Transverse colon (tissue), 4 donors: ENCODE measurements around the gene RNASE3.

ENCODE experiments used
- EP300 ChIP-seq: sonication (generic); formaldehyde crosslinking; IDR thresholded peaks from one replicate; pipeline ENCODE4 v1.6.1; 2017; ENCODE audit warnings: antibody characterized with exemption, low read depth
- POLR2A ChIP-seq: fragments of 450-650 bp; IDR thresholded peaks from one replicate; pipeline ENCODE4 v1.6.1; 2016; ENCODE audit warnings: antibody characterized with exemption, mild to moderate bottlenecking, moderate library complexity
- POLR2AphosphoS5 ChIP-seq, 3 donors: sonication (generic); formaldehyde crosslinking; IDR thresholded peaks; one replicate each; pipeline ENCODE4 v1.6.1; 2016; ENCODE audit warnings: antibody characterized with exemption in 3 of 3
- TF ChIP-seq, protein P1 (sequence below), 5 experiments: fragments of 200-600 bp in 3 of 5; fragments of 450-650 bp in 2 of 5; sonication (generic) in 3 of 5; IDR thresholded peaks; 1 replicate in 2 of 5; 2 replicates in 3 of 5; pipeline ENCODE4 v1.5.1; 2016 to 2017; ENCODE audit warnings: antibody characterized with exemption in 5 of 5, inconsistent platforms in 3 of 5, mild to moderate bottlenecking in 2 of 5, moderate library complexity in 1 of 5

DNA sequence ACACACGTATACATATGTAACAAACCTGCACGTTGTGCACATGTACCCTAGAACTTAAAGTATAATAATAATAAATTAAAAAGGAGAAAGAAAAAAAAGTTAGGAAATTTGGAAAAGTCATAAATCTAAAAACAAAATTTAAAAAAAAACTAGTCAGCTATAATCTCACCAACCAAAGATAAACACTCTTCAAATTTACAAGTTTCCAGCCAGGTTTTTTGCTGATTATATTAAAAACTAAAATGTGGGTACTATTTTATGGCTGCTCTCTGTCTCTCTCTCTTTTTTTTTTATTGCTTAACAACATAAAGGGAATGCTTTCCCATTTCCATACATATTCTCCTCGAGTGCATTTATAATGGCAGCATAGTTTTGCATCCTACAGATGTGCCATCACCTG, 25.0 kb upstream of the RNASE3 start:
- TF ChIP-seq, protein P1, sequence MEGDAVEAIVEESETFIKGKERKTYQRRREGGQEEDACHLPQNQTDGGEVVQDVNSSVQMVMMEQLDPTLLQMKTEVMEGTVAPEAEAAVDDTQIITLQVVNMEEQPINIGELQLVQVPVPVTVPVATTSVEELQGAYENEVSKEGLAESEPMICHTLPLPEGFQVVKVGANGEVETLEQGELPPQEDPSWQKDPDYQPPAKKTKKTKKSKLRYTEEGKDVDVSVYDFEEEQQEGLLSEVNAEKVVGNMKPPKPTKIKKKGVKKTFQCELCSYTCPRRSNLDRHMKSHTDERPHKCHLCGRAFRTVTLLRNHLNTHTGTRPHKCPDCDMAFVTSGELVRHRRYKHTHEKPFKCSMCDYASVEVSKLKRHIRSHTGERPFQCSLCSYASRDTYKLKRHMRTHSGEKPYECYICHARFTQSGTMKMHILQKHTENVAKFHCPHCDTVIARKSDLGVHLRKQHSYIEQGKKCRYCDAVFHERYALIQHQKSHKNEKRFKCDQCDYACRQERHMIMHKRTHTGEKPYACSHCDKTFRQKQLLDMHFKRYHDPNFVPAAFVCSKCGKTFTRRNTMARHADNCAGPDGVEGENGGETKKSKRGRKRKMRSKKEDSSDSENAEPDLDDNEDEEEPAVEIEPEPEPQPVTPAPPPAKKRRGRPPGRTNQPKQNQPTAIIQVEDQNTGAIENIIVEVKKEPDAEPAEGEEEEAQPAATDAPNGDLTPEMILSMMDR (IDR thresholded peaks at IDR 0.05), result no peak
- no peak for TF ChIP-seq POLR2A
- TF ChIP-seq POLR2AphosphoS5 (IDR thresholded peaks at IDR 0.05), result no peak
- no peak for TF ChIP-seq EP300
